GM18502 (cell line): ENCODE measurements around the gene SPEM1.
"Not testable (repeated sequence)": the region's sequence is repeated elsewhere in the genome, so short reads cannot be mapped to it uniquely, and the experiment has no call there.

ENCODE experiments used
- ATAC-seq: cut with Tn5 transposase; IDR thresholded peaks from one replicate; pipeline ENCODE4 v1.9.1; 2021; ENCODE audit warnings: mild to moderate bottlenecking; ENCODE audit not compliant: unreplicated experiment, poor library complexity

Gene SPEM1

DNA sequence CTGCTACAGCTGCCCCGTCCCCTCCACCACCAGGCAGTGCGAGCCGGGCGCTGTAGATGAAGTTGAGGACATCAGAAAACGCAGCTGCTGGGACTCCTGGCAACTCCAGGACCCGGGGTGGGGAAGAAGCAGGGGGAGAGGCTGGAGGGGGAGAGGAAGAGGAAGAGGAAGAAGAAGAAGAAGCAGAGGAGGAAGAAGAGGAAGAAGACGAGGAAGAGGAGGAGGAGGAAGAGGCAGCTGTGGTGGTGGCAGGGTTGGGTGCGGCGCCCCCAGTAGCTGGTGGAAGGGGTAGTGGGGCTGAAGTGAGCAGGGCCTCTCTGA is 46.2 kb downstream of the SPEM1 start:
- ATAC-seq: no peak

DNA sequence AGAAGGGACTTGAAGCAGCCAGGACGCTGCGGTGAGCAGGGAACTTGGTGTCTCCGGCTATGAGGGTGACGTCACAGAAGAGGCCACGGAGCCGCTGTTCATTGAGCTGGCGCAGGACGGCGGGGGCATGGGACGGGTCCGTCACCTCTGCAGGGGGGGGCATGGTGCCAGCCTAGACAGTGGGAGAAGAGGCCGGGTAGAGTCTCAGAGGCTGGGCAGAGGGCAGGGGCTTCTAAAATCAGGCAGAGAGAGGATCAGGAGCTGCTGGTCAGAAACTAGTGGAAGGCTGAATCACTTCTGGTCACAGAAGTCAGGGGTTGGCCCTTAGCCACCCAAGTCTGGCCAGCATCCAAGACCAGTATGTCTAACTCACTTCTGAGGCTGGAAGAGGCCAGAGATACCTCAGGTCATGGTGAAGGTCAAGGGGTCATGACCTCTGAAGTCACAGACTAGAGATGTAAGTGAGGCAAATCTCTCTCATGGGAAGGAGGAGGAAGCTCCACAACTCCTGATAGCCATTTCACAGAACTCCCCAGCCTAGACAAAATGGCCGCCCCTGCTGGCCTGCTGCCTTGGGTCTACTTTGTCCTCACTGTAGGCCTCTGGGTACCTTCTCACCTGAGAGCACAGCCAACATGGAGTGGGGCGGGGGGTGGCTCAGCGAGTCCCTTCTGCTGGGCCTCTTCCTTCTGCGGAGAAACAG is 46.7 kb downstream of the SPEM1 start:
- ATAC-seq: no peak

DNA sequence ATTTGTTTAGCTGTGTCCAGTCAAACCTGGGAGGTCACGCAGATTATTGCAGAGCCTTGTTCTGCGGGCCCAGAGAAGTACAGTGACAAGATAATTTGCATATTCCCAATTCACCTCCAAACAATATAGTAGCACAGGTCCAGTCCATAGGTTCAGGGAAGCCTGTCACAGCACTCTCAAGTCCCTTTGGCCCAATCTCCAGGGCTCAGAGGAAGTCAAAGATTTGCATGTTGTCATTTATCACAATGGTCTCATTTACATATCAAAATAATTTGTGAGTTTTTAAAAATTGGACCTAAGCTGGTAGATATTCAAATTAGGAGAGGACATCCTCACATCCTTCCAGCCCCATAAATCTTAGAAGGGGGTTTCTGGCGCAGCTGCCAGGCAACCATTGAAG is 47.4 kb downstream of the SPEM1 start:
- ATAC-seq: no peak

DNA sequence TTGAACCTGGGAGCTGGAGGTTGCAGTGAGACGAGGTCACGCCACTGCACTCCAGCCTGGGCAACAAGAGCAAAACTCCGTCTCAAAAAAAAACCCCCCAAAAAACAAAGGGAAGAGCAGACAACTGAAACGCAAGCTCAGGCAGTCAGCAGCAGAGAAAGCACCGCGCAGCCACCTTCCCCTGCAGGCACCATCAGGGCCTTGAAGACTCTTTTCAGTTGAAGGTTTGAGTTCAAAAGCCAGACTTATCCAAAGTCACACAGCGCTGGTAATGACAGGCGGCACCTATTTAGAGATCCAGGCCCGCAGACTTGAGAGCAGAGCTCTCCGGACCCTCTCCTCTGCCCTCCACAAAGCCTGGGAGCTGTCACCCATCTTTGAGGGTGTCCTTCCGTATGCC is 48.2 kb downstream of the SPEM1 start:
- no peak for ATAC-seq

DNA sequence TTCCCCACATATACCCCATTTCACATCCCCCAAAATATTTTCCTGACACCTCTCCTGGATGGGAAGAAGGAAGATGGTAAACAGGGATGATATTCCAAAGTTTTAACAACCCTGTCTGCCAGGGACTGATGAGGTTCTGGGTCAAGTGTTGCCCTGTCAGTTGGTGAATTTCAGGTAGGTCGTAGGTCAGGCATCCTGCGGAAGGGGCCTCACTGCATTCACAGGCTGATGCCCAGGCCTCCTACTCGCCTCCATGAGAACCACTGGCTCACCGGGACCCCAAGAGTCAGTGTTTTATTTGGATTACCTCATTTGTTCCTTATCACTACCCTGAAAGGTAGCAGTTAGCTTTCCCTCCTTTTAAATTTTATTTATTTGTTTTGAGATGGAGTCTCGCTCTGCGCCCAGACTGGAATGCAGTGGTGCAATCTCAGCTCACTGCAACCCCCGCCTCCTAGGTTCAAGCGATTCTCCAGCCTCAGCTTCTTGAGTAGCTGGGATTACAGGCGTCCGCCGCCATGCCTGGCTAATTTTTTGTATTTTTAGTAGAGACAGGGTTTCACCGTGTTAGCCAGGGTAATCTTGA is 48.8 kb downstream of the SPEM1 start:
- no peak for ATAC-seq

DNA sequence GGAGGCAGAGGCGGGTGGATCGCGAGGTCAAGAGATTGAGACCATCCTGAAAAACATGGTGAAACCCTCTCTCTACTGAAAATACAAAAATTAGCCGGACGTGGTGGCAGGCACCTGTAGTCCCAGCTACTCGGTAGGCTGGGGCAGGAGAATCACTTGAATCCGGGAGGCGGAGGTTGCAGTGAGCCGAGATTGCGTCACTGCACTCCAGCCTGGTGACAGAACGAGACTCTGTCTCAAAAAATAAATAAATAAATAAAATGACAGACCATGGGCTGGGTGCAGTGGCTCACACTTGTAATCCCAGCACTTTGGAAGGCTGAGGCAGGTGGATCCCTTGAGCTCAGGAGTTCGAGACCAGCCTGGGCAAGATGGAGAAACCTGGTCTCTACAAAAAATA is 49.7 kb downstream of the SPEM1 start:
- ATAC-seq: not testable (repeated sequence)

DNA sequence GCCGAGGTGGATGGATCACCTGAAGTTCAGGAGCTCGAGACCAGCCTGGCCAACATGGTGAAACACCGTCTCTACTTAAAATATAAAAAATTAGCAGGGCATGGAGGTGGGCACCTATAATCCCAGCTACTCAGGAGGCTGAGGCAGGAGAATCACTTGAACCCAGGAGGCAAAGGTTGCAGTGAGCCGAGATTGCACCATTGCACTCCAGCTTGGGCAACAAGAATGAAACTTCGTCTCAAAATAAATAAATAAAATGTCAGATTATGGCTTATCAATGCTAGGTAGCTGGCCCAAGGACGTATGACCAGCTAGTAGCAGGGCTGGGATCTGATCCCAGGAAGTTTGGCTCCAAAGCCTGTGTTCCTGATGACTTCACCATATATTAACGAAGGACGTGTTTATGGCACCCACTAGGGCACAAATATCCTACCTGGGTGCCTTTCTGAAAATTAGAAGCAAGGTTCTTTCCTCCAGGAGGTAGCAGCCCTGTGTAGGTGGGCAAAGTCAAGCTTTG is 50.4 kb downstream of the SPEM1 start:
- not testable (repeated sequence) for ATAC-seq
